ENCODE data around the gene SSR3.
"Not testable (repeated sequence)": the region's sequence is repeated elsewhere in the genome, so short reads cannot be mapped to it uniquely, and the experiment has no call there.

SSR3 gene

DNA sequence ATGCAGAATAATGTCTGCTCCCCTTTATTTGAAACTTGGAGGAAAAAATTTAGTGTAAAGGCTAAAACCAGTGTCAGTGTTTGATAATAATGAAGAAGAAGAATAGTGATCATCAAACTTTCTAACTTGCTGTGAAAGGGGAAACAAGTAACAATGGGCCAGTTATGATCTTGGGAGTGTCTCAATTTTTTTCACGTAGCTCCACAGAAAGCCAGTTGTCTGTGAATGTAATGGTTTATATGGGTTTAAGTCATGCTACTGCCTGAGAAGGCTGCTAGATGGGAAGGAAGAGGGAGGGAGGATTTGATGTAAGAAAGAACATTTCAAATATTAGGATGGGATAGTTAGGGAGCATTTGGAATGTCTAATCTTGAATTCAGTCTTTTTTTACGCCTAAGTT lies 21.1 kb upstream of the SSR3 start:
- TF ChIP-seq, protein P1, sequence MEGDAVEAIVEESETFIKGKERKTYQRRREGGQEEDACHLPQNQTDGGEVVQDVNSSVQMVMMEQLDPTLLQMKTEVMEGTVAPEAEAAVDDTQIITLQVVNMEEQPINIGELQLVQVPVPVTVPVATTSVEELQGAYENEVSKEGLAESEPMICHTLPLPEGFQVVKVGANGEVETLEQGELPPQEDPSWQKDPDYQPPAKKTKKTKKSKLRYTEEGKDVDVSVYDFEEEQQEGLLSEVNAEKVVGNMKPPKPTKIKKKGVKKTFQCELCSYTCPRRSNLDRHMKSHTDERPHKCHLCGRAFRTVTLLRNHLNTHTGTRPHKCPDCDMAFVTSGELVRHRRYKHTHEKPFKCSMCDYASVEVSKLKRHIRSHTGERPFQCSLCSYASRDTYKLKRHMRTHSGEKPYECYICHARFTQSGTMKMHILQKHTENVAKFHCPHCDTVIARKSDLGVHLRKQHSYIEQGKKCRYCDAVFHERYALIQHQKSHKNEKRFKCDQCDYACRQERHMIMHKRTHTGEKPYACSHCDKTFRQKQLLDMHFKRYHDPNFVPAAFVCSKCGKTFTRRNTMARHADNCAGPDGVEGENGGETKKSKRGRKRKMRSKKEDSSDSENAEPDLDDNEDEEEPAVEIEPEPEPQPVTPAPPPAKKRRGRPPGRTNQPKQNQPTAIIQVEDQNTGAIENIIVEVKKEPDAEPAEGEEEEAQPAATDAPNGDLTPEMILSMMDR (IDR thresholded peaks at IDR 0.05; ENCODE audit: extremely low read depth, missing control alignments), result no peak
- no peak for DNase-seq (ENCODE audit: low spot score)

DNA sequence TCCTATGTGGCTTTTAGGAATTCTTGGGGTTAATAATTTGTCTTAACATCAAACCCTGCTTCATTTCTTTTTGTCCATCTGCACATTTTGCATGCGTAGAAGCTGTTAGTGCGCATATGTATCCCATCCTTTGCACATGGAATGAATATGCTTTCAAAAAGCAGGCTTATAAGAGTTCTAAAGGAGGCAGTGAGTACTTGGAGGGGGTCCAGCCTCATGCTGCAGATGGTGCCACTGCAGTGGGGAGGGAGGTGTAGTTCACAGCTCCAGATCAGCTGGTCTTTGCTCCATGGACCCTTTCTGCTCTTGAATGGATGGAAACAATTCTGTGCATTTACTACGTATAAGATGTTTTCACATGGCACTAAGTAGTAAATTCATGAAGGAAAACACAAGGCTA lies 20.7 kb upstream of the SSR3 start:
- TF ChIP-seq, protein P1 (IDR thresholded peaks at IDR 0.05; ENCODE audit: extremely low read depth, missing control alignments), result no peak
- no peak for DNase-seq (ENCODE audit: low spot score)

DNA sequence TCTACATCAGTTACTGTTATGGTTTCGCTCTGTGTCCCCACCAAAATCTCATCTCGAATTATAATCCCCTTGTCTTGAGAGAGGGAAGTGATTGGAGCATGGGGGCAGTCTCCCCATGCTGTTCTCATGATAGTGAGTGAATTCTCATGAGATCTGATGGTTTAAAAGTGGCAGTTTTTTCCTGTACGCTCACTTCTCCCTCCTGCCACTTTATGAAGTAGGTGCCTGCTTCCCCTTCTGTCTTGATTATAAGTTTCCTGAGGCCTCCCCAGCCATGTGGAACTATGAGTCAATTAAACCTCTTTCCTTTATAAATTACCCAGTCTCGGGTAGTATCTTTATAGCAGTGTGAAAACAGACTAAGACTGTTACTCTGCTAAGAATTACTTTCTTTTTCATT lies 15.0 kb upstream of the SSR3 start:
- not testable (repeated sequence) for DNase-seq (ENCODE audit: low spot score)

DNA sequence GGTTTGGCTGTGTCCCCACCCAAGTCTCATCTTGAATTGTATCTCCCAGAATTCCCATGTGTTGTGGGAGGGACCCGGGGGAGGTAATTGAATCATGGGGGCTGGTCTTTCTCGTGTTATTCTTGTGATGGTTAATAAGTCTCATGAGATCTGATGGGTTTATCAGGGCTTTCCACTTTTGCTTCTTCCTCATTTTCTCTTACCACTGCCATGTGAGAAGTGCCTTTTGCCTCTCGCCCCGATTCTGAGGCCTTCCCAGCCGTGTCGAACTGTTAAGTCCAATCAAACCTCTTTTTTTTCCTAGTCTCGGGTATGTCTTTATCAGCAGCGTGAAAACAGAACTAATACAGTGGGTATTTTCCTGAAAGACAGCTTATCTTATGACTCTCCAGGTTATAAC lies 14.1 kb upstream of the SSR3 start:
- DNase-seq (ENCODE audit: low spot score), result not testable (repeated sequence)

DNA sequence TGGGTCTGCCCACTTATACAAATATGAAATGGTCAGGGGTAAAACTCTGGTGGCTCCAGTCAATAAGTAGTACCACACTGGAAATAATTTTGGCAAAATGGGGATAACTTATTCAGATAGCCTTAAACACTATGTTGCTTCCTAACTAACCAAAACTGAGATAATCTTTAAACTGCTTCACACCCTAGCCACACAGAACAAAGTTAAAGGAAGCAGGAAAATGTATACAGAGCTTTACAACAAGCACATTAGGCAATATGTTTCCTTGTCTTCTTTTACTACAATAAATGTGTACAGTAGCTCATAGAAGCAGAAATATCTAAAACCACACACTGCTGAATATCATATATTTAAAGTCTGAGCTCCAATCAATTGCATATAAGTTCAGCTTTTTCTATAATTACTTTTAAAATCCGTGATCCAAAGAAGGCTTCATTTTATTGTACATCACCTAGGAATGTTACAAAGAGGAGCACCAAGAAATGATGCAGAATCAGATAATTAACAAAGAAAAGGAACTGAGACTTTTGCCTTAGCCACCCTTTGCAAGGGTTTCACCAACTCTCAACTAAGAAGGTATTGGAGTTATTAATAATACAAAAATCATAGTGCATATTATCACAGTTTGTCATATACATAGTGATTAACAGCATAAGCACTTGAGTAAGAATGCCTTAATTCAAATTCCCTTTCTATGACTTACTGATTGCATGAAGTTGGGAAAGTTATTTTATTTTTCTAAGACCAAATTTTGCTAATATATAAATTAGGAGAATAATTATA lies 9.2 kb upstream of the SSR3 start:
- TF ChIP-seq, protein P1 (IDR thresholded peaks at IDR 0.05; ENCODE audit: extremely low read depth, missing control alignments), result no peak

DNA sequence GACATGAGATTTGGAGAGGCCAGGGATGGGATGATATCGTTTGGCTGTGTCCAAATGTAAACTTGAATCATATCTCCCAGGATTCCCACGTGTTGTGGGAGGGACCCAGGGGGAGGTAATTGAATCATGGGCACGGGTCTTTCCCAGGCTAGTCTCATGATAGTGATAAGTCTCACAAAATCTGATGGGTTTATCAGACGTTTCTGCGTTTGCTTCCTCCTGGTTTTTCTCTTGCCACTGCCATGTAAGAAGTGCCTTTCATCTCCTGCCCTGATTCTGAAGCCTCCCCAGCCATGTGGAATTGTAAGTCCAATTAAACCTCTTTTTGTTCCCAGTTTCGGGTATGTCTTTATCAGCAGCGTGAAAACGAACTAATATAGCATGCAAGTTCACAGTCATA lies 7.6 kb upstream of the SSR3 start:
- DNase-seq (ENCODE audit: low spot score), result not testable (repeated sequence)

More for the DNA sequence above, 9.2 kb upstream of the SSR3 start:
- DNase-seq (ENCODE audit: low spot score), result no peak

DNA sequence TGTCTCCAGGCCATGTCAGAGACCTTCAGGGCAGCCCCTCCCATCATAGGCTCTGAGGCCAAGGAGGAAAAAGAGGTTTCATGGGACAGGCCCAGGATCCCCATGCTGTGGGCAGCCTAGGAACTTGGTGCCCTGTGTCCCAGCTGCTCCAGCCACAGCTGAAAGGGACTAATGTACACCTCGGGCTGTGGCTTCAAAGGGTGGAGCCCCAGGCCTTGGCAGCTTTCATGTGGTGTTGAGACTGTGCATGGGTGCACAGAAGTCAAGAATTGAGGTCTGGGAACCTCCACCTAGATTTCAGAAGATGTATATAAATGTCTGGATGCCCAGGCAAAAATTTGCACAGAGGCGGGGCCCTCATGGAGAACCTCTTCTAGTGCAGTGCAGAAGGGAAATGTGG lies 6.6 kb upstream of the SSR3 start:
- TF ChIP-seq, protein P1 (IDR thresholded peaks at IDR 0.05; ENCODE audit: extremely low read depth, missing control alignments), result no peak

DNA sequence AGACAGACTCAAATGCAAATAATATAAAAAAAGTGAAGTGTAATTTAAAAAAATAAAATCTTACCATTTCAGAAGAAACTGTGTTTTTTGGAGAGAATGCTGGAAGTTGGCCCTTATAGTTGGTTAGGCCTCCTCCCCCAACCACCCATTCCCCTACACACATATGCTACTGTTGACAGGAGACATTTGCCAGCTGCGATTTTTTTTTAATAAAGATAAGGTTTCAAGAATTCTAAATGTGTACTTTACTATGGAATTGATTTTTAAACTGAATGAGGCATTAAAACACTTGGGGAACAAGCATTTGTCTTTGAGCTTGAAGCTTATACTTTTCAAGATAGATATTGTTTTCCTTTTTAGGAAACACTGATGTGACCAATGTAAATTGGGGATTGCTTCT lies 4.4 kb upstream of the SSR3 start:
- no peak for DNase-seq (ENCODE audit: low spot score)
- TF ChIP-seq, protein P1 (IDR thresholded peaks at IDR 0.05; ENCODE audit: extremely low read depth, missing control alignments), result no peak

More for the DNA sequence above, 6.6 kb upstream of the SSR3 start:
- no peak for DNase-seq (ENCODE audit: low spot score)

DNA sequence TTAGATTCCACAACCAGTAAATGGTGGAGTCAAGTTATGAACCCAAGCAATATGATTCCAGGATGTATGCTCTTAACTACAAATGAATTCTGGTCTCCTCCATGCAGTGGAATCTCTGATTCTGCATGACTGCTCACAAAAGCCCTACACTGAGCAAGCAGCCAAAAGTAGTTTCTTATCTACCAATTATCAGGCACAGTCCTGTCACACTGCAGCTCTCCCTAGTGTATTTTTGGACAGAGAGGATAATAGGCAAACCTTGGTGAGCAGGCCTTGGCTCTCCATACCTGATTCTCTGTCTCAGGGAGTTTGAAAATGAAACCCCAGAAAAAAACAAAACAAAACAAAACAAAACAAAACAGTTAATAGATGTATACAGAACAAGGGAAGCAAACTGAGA lies 3.5 kb upstream of the SSR3 start:
- no peak for DNase-seq (ENCODE audit: low spot score)
- TF ChIP-seq, protein P1 (IDR thresholded peaks at IDR 0.05; ENCODE audit: extremely low read depth, missing control alignments), result no peak

All from GM20000 (cell line).